ENCODE data around the gene PARD3B. TPM values are rescaled to one million over a fixed set of nuclear protein-coding genes. Genes with fewer than 3 reads are reported as not detected.

The PARD3B gene
- total and polyA plus RNA-seq, 2 of the 8 experiments (the other 6 are each of a cell fraction or from before 2014, with no cell fraction given) = 1.2 to 5.7 TPM

GRCh38 chr2:205343103-205343502, 797.8 kb downstream of the PARD3B start:
- Histone ChIP-seq H3K4ac (replicated peaks; ENCODE audit: insufficient read length, low read depth, low read length) (no peak overlapping the region), H3K4me3 (ENCODE audit: extremely low read depth in 1 of 4, insufficient read depth in 2 of 4, low read depth in 3 of 4, low read length in 4 of 4) (no peak overlapping the region), H2BK20ac (ENCODE audit: low read length) (no peak overlapping the region), H2BK120ac (replicated peaks; ENCODE audit: low read depth, low read length) (no peak overlapping the region), H4K91ac (replicated peaks; ENCODE audit: insufficient read length, low read length) (no peak overlapping the region), H3K79me2 (ENCODE audit: control insufficient read depth in 1 of 2, insufficient read depth in 2 of 2, low read length in 2 of 2) (no peaks in the 10 kb centered on the region), H3K9ac (replicated peaks in 1 of 4; ENCODE audit: extremely low read depth in 1 of 4, low read depth in 3 of 4, low read length in 3 of 4) (no peak overlapping the region), H3K79me1 (ENCODE audit: low read depth, low read length) (no peaks in the 10 kb centered on the region), H3K36me3 (ENCODE audit: control insufficient read depth in 2 of 4, insufficient read depth in 4 of 4, low read length in 3 of 4) (no peaks in the 10 kb centered on the region; a peak in 1 of 8 replicates), H3K27me3 (replicated peaks in 1 of 4; ENCODE audit: control insufficient read depth in 3 of 4, extremely low read depth in 1 of 4, insufficient read depth in 3 of 4, low read length in 3 of 4) (no peaks in the 10 kb centered on the region), H3K14ac (ENCODE audit: insufficient read length) (no peak overlapping the region), H2AK5ac (ENCODE audit: low read depth, low read length) (no peak overlapping the region), H4K8ac (ENCODE audit: extremely low read depth, insufficient read depth, low read length) (no peak overlapping the region), H3K9me3 (ENCODE audit: insufficient read depth in 2 of 2, low read depth in 1 of 2, low read length in 1 of 2) (no peaks in the 10 kb centered on the region), H3K18ac (ENCODE audit: extremely low read depth, low read length) (no peak overlapping the region), H4K20me1 (replicated peaks in 1 of 2; ENCODE audit: control insufficient read depth in 1 of 2, insufficient read depth in 2 of 2, low read length in 2 of 2) (no peaks in the 10 kb centered on the region), H2BK12ac (ENCODE audit: low read depth, low read length) (no peak overlapping the region), H3K23me2 (ENCODE audit: low read depth, low read length) (no peaks in the 10 kb centered on the region; the same call in 1 of the 2 replicates), H4K5ac (ENCODE audit: insufficient read length, low read depth, low read length) (no peak overlapping the region), H2BK5ac (ENCODE audit: low read depth, low read length) (no peak overlapping the region), H3K56ac (replicated peaks; ENCODE audit: insufficient read length, low read depth, low read length) (no peak overlapping the region), H2BK15ac (ENCODE audit: low read length) (no peak overlapping the region), H3K23ac (ENCODE audit: insufficient read length) (no peak overlapping the region), H3K4me2 (ENCODE audit: insufficient read depth in 1 of 2, low read depth in 2 of 2, low read length in 2 of 2) (no peak overlapping the region), H3K27ac (ENCODE audit: low read depth, low read length) (no peak overlapping the region), H2AFZ (ENCODE audit: low read length) (no peak overlapping the region), H3K4me1 (replicated peaks in 1 of 4; ENCODE audit: control insufficient read depth in 3 of 4, insufficient read depth in 4 of 4, low read length in 3 of 4) (peaks cover 0 to 7% (median 1%) of the 10 kb centered on the region in 4 experiments; a peak in 3 of 7 replicates)
- ChIA-PET CTCF (ENCODE audit: partially characterized antibody) (no interaction called here), POLR2A (ENCODE audit: partially characterized antibody) (no interaction called here)
- FAIRE-seq (no peak), DNase-seq (ENCODE audit: low read depth in 1 of 2, low spot score in 2 of 2) (no peak)
- 99% methylated on average over 4 of the region's 4 CpGs; no CpG with 5 or more reads in 1 of the 2 experiments for WGBS, 2 experiments (ENCODE audit: extremely low coverage in 1 of 2, insufficient coverage in 1 of 2, insufficient read length in 1 of 2, insufficient replicate concordance in 2 of 2, low coverage in 1 of 2, low lambda C conversion rate in 2 of 2, missing lambda C conversion rate in 1 of 2)
- TF ChIP-seq ATF3 (IDR thresholded peaks at IDR 0.05; ENCODE audit: insufficient read depth, low read depth, low read length) (no peak), RXRA (IDR thresholded peaks at IDR 0.05; ENCODE audit: insufficient read depth, low read depth, low read length) (no peak), EZH2 (IDR thresholded peaks at IDR 0.05; ENCODE audit: low read depth, low read length, severe bottlenecking) (no peak), ZNF274 (IDR thresholded peaks at IDR 0.05; ENCODE audit: borderline replicate concordance, extremely low read depth, low read length) (no peak), TCF12 (IDR thresholded peaks at IDR 0.05; ENCODE audit: low read depth, low read length) (no peak), ATF2 (IDR thresholded peaks at IDR 0.05; ENCODE audit: low read length) (no peak), SIX5 (IDR thresholded peaks at IDR 0.05; ENCODE audit: low read depth, low read length) (no peak), PHF8 (conservative IDR thresholded peaks at IDR 0.05; ENCODE audit: low read depth, low read length) (no peak), SAP30 (IDR thresholded peaks at IDR 0.05; ENCODE audit: insufficient read depth, insufficient replicate concordance, low read length) (no peak), GABPA (IDR thresholded peaks at IDR 0.05; ENCODE audit: borderline replicate concordance, insufficient read depth, low read length) (no peak), GTF2F1 (IDR thresholded peaks at IDR 0.05; ENCODE audit: borderline replicate concordance, low read depth, low read length) (no peak), POLR2A (IDR thresholded peaks at IDR 0.05; ENCODE audit: control extremely low read depth in 1 of 2, low read depth in 2 of 2, low read length in 2 of 2) (no peak)

Measured in H1 (cell line).